Keratinocyte (primary cell): ENCODE data around the gene LRRC7. TPM values are rescaled to one million over a fixed set of nuclear protein-coding genes. Genes with fewer than 3 reads are reported as not detected.

Experiments
- DNase-seq: peaks from one replicate; pipeline ENCODE4 v3.0.0-alpha.2; 2011; ENCODE audit warnings: low read depth, missing footprints, low spot score
- FAIRE-seq: peaks from 2 replicates; lab custom pipeline; 2011; peaks lifted over from hg19 to GRCh38; lab: Jason Lieb, UNC
- H2AFZ ChIP-seq: 2 replicates; pipeline ENCODE4 v1.6.0; 2012; ENCODE audit warnings: low read length, control low read depth, inconsistent platforms; ENCODE audit not compliant: control insufficient read depth
- H3K27ac ChIP-seq: 2 replicates; pipeline ENCODE4 v1.5.1; 2011; ENCODE audit warnings: low read length; ENCODE audit not compliant: control insufficient read depth, insufficient read depth
- H3K27me3 ChIP-seq: 3 replicates; pipeline ENCODE4 v1.6.0; 2011; ENCODE audit warnings: low read length; ENCODE audit not compliant: control insufficient read depth, insufficient read depth; ENCODE audit errors: extremely low read depth
- H3K36me3 ChIP-seq, 2 experiments: 2 replicates in 1 of 2; 3 replicates in 1 of 2; pipeline ENCODE4 v1.5.1; 2011; ENCODE audit warnings: low read length in 2 of 2, mild to moderate bottlenecking in 1 of 2; ENCODE audit not compliant: control insufficient read depth in 2 of 2, insufficient read depth in 2 of 2; ENCODE audit errors: extremely low read depth in 1 of 2
- H3K4me1 ChIP-seq: 3 replicates; pipeline ENCODE4 v1.5.1; 2011; ENCODE audit warnings: low read length; ENCODE audit not compliant: control insufficient read depth, insufficient read depth; ENCODE audit errors: extremely low read depth
- H3K4me2 ChIP-seq: 3 replicates; pipeline ENCODE4 v1.6.0; 2011; ENCODE audit warnings: low read depth, low read length; ENCODE audit not compliant: control insufficient read depth, insufficient read depth; ENCODE audit errors: extremely low read depth
- H3K4me3 ChIP-seq, 3 experiments: fragments of 200-600 bp in 1 of 3; sonication (generic) in 1 of 3; 2 replicates in 2 of 3; 3 replicates in 1 of 3; pipeline ENCODE4 v1.5.1; 2011 to 2016; ENCODE audit warnings: low read length in 3 of 3, mild to moderate bottlenecking in 3 of 3, control low read depth in 2 of 3, inconsistent platforms in 1 of 3, low read depth in 1 of 3, mixed read lengths in 1 of 3, mixed run types in 1 of 3, moderate library complexity in 1 of 3; ENCODE audit not compliant: control insufficient read depth in 2 of 3, insufficient read depth in 2 of 3; ENCODE audit errors: extremely low read depth in 1 of 3
- H3K79me2 ChIP-seq: 2 replicates; pipeline ENCODE4 v1.6.0; 2012; ENCODE audit warnings: low read length; ENCODE audit not compliant: control insufficient read depth, insufficient read depth
- H3K9ac ChIP-seq: 3 replicates; pipeline ENCODE4 v1.6.0; 2011; ENCODE audit warnings: low read length; ENCODE audit not compliant: control insufficient read depth, insufficient read depth; ENCODE audit errors: extremely low read depth
- H3K9me1 ChIP-seq: 3 replicates; pipeline ENCODE4 v1.6.0; 2011; ENCODE audit warnings: low read length; ENCODE audit not compliant: control insufficient read depth, insufficient read depth; ENCODE audit errors: extremely low read depth
- H3K9me3 ChIP-seq: 2 replicates; pipeline ENCODE4 v1.5.1; 2012; ENCODE audit warnings: low read depth, low read length; ENCODE audit not compliant: control insufficient read depth
- H4K20me1 ChIP-seq: 3 replicates; pipeline ENCODE4 v1.6.0; 2011; ENCODE audit warnings: low read length; ENCODE audit not compliant: control insufficient read depth, insufficient read depth; ENCODE audit errors: extremely low read depth
- CTCF ChIP-seq, 3 experiments: IDR thresholded peaks in 1 of 3; conservative IDR thresholded peaks in 1 of 3; optimal IDR thresholded peaks in 1 of 3; 2 replicates in 2 of 3; 3 replicates in 1 of 3; pipeline versions ENCODE3 to v1.5.1; 2011; ENCODE audit warnings: low read length in 3 of 3, mild to moderate bottlenecking in 3 of 3, moderate library complexity in 2 of 3, control low read depth in 1 of 3, inconsistent platforms in 1 of 3; ENCODE audit not compliant: insufficient read depth in 2 of 3; ENCODE audit errors: extremely low read depth in 1 of 3
- EZH2 ChIP-seq: IDR thresholded peaks from one replicate; pipeline ENCODE4 v1.6.1; 2012; ENCODE audit warnings: inconsistent platforms, mild to moderate bottlenecking, low read length, moderate library complexity
- dilution Hi-C: fragments of 300-500 bp; cut with MboI; formaldehyde crosslinking; loops from one replicate; pipeline ENCODE4 v1.7.0; 2020; ENCODE audit warnings: low sequenced_read_pairs; ENCODE audit not compliant: extremely low pct_ligation_motif_present
- polyA plus RNA-seq, 5 experiments: library from polyadenylated mRNA; depleted of rRNA in 3 of 5; stranded (reverse) in 3 of 5; stranded (forward) in 1 of 5; unstranded in 1 of 5; fragments of >200 nt; gene quantifications; 1 replicate in 1 of 5; 2 replicates in 3 of 5; 3 replicates in 1 of 5; pipeline versions ENCODE4 v1.2.1 to v1.2.3, GENCODE V29; 2011 to 2012; ENCODE audit warnings: missing spikeins in 2 of 5, low read depth in 1 of 5, low replicate concordance in 1 of 5

LRRC7 gene
- polyA plus RNA-seq, 1 donor (not counting 4 experiments of a cell fraction or from before 2014, with no cell fraction given): 0.28 TPM

DNA sequence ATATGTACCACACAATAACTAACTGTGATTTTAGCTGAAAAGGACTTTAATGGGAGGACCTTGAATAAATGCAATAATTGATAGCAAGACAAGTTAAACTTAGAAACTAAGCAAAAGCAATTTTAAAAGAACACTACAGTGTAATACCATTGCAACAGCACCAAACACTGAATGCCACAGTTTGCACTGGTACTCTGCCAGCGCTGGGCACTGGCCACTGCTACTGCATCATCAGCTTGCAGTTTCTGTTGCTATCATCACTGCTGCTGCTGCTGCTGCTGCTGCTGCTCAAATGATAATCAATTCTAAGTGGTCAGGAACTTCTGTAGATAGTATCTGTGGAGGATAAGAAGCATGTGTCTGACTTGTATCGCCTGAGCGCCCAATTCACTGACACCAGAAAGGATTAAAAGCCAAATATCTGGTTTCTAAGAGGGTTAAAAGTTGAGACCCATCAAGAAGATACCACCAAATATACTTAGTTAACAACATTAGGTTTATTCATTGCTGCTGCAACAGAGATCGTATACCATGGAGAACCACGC is 330.8 kb downstream of the LRRC7 start:
- Histone ChIP-seq H4K20me1 (no peaks in the 10 kb centered on the region), H3K27ac (no peak overlapping the region), H3K36me3 (no peaks in the 10 kb centered on the region), H3K9me1 (no peaks in the 10 kb centered on the region), H3K4me2 (no peak overlapping the region), H3K9me3 (no peaks in the 10 kb centered on the region), H3K4me1 (no peaks in the 10 kb centered on the region), H2AFZ (no peak overlapping the region), H3K27me3 (no peaks in the 10 kb centered on the region), H3K79me2 (no peaks in the 10 kb centered on the region), H3K9ac (no peak overlapping the region), H3K4me3 (no peak overlapping the region)
- no peak for TF ChIP-seq EZH2
- no peak for TF ChIP-seq CTCF (optimal IDR thresholded peaks at IDR 0.05 in 1 of 3, IDR thresholded peaks at IDR 0.05 in 1 of 3, conservative IDR thresholded peaks at IDR 0.05 in 1 of 3; ENCODE audit: extremely low read depth in 1 of 3, insufficient read depth in 2 of 3, low read length in 3 of 3)
- dilution Hi-C loops: no loop called here
- DNase-seq (no peak), FAIRE-seq (no peak)

- Histone ChIP-seq H3K4me3 (no peak overlapping the region), H3K4me2 (no peak overlapping the region), H3K27ac (no peak overlapping the region), H3K36me3 (no peaks in the 10 kb centered on the region), H3K9ac (no peak overlapping the region), H4K20me1 (no peaks in the 10 kb centered on the region), H3K9me3 (no peaks in the 10 kb centered on the region), H3K9me1 (no peaks in the 10 kb centered on the region), H2AFZ (no peak overlapping the region), H3K4me1 (no peaks in the 10 kb centered on the region), H3K27me3 (no peaks in the 10 kb centered on the region), H3K79me2 (no peaks in the 10 kb centered on the region)
- dilution Hi-C loops: no loop called here
- no peak for TF ChIP-seq EZH2
- no peak for DNase-seq
- FAIRE-seq: no peak
These were observed 343.6 kb downstream of the LRRC7 start for GRCh38 chr1:69911301-69911801.

DNA sequence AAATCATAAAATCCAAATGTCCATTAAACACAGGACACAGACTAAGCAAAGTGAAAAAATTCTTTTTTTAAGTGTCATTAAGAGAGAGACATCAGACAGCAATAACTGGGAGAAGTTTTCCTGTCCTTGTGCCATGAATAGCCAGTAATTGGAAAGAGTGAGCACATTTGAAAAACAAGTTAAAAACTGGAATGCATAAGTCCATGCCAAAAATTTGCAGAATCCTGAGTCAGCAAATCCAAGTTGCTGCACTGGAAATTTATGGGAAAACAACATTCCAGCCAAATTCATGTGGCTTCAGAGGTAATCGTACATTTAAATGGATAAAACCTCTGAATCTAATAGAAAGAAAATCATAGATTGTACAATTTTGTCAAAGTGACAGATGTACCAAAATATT is 346.3 kb downstream of the LRRC7 start:
- no peaks in the 10 kb centered on the region for H3K9me1 ChIP-seq
- TF ChIP-seq EZH2 (no peak), CTCF (optimal IDR thresholded peaks at IDR 0.05 in 1 of 3, IDR thresholded peaks at IDR 0.05 in 1 of 3, conservative IDR thresholded peaks at IDR 0.05 in 1 of 3; ENCODE audit: extremely low read depth in 1 of 3, insufficient read depth in 2 of 3, low read length in 3 of 3) (no peak)
- FAIRE-seq (no peak), DNase-seq (no peak)
- no peaks in the 10 kb centered on the region for H3K36me3 ChIP-seq
- no peak overlapping the region for H3K4me3 ChIP-seq
- H3K4me2 ChIP-seq: no peak overlapping the region
- H3K27ac ChIP-seq: no peak overlapping the region
- no peaks in the 10 kb centered on the region for H3K27me3 ChIP-seq
- H3K9me3 ChIP-seq: no peaks in the 10 kb centered on the region
- dilution Hi-C loops: no loop called here
- no peak overlapping the region for H3K9ac ChIP-seq
- H2AFZ ChIP-seq: no peak overlapping the region
- no peaks in the 10 kb centered on the region for H4K20me1 ChIP-seq
- H3K4me1 ChIP-seq: no peaks in the 10 kb centered on the region
- H3K79me2 ChIP-seq: no peaks in the 10 kb centered on the region
